ENCODE measurements around the gene CAPN11.
"Not testable (repeated sequence)": the region's sequence is repeated elsewhere in the genome, so short reads cannot be mapped to it uniquely, and the experiment has no call there.

CAPN11 gene

DNA sequence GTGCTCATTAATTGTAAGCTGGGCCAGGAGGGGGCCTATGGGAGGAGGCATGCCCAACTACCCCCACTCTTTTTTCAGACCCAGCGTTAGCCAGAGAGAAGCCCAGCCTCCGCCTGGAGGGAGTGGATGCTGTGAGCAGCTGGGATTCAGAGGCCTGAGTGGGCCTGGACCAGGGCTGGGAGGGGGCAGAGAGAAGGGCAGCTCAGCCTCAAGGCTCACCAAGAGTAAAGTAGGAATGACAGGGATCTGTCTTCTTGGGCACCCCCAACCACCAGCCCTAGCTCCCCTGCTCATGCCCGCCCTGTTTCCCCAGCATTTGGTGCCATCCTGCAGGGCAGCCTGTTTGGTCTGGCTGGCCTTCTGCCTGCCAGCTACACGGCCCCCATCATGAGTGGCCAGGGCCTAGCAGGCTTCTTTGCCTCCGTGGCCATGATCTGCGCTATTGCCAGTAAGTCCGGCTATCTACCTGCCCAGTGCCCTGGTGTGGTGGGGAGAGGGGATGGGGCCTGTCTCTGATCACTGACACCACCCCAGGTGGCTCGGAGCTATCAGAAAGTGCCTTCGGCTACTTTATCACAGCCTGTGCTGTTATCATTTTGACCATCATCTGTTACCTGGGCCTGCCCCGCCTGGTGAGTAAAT, 71.5 kb downstream of the CAPN11 start:
- no peak for DNase-seq

GRCh38 chr6:44231426-44231825, 72.8 kb downstream of the CAPN11 start:
- DNase-seq = not testable (repeated sequence)

DNA sequence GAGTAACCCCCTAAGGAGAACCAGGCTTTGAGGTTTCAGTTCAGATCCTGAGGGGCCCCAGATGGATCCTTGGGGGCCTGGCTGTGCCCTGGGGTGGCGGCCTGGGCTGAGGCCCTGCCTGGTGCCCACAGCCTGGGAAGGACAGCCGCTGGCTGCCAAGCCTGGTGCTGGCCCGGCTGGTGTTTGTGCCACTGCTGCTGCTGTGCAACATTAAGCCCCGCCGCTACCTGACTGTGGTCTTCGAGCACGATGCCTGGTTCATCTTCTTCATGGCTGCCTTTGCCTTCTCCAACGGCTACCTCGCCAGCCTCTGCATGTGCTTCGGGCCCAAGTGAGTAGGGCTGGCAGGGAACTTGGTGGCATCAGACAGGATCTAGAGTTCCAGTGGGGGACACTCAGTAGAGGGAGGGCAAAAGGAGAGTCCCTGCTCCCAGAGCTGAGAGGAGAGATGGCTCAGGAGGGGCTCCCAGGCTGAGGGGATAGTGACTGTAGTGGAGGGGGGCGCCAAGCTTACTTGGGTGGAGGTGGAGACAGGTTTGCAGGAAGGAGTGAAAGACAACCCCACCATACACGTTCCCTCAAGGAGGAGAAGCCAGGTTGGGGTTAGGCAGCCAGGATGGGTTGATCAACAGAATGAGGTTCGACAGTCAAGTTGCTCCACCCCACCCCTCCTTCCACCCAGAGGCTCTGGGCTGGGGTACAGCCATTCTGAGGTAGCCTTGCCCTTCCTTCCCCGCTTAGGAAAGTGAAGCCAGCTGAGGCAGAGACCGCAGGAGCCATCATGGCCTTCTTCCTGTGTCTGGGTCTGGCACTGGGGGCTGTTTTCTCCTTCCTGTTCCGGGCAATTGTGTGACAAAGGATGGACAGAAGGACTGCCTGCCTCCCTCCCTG, 74.3 kb downstream of the CAPN11 start:
- DNase-seq = no peak

- no peak for DNase-seq
Observed at GRCh38 chr6:44233567-44234100, 75.0 kb downstream of the CAPN11 start.

All from activated CD4-positive, alpha-beta T cell treated with anti-CD3 and anti-CD28 coated beads for 4 hours (primary cell).